Measurements from ENCODE around the gene ZFAND3. TPM values are rescaled to one million over a fixed set of nuclear protein-coding genes. Genes with fewer than 3 reads are reported as not detected.
"Not testable (repeated sequence)": the region's sequence is repeated elsewhere in the genome, so short reads cannot be mapped to it uniquely, and the experiment has no call there.

The ZFAND3 gene
- total and polyA plus RNA-seq, 4 donors, result 24.5 to 152 (median 81.6) TPM

DNA sequence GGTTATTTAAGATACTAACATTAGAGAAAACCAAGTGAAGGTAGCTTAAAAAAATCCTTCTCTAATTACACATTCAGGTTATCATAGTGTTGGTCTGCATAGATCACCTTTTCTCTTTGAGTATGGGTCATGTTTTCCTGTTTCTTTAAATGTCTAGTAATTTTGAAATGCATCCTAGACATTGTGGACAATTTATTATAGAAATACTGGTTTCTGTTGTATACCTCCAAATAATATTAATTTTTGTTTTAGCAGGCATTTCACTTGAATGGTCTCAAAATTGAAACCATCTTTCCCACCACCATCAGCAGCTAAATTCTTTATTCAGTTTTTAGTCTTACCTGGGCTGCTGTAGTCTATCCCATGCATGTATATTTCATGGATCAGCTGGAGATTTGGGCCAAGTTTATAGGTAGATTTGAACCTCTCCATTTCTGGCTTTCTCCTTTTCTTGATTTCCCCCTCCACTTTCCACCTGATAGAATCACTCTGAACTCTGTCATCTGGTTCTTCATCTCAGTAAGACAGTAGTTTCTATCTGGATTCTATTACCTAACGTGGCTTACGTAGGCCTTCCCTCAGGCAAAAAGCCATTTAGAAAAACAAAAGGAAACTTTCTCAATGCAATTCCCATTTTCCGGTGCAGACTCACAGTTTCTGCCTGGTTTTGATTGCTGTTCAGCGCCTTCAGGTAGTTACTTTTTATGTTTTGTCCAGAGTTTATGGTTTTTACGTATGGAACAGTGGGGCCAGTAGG, 52.3 kb downstream of the ZFAND3 start:
- no peaks in the 10 kb centered on the region for H3K4me1 ChIP-seq (ENCODE audit: control insufficient read depth, insufficient read depth, low read length)
- no peak for DNase-seq (ENCODE audit: low read depth in 4 of 6, low spot score in 6 of 6)

DNA sequence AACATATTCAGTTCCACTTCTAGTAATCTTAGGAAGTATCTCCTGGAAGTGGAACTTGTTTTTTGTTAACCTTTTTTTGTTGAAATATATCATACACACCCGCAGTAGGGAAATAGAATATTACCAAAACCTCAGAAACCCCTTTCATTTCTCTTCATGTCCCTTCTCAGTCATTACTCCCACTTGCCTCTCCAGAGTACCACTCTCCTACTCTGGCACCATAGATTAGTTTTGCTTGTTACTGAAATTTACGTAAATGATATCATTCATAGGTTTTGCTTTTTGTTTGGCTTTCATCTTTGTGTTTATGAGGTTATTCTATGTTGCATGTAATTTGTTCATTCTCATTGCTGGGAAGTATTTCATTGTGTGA, 52.8 kb downstream of the ZFAND3 start:
- no peak for DNase-seq (ENCODE audit: low read depth in 4 of 6, low spot score in 6 of 6)
- Histone ChIP-seq H3K4me1 (ENCODE audit: control insufficient read depth, insufficient read depth, low read length) (no peaks in the 10 kb centered on the region), H3K36me3 (ENCODE audit: control insufficient read depth, insufficient read depth, low read length) (no peaks in the 10 kb centered on the region), H3K4me3 (ENCODE audit: low read depth, low read length) (no peak overlapping the region), H3K9me3 (ENCODE audit: control insufficient read depth, insufficient read depth, low read length) (peaks cover 4% of the 10 kb centered on the region), H3K27me3 (ENCODE audit: control insufficient read depth, insufficient read depth, low read length) (no peaks in the 10 kb centered on the region), H3K27ac (ENCODE audit: low read depth, low read length) (no peak overlapping the region)
- no CpG with 5 or more reads among the region's 2 CpGs for WGBS (ENCODE audit: insufficient coverage)

More for the DNA sequence above, 52.3 kb downstream of the ZFAND3 start:
- Histone ChIP-seq H3K27ac (ENCODE audit: low read depth, low read length) (no peak overlapping the region), H3K4me3 (ENCODE audit: low read depth, low read length) (no peak overlapping the region), H3K36me3 (ENCODE audit: control insufficient read depth, insufficient read depth, low read length) (no peaks in the 10 kb centered on the region), H3K9me3 (ENCODE audit: control insufficient read depth, insufficient read depth, low read length) (peaks cover 4% of the 10 kb centered on the region), H3K27me3 (ENCODE audit: control insufficient read depth, insufficient read depth, low read length) (no peaks in the 10 kb centered on the region)
- WGBS (ENCODE audit: insufficient coverage), result no CpG with 5 or more reads among the region's 5 CpGs

DNA sequence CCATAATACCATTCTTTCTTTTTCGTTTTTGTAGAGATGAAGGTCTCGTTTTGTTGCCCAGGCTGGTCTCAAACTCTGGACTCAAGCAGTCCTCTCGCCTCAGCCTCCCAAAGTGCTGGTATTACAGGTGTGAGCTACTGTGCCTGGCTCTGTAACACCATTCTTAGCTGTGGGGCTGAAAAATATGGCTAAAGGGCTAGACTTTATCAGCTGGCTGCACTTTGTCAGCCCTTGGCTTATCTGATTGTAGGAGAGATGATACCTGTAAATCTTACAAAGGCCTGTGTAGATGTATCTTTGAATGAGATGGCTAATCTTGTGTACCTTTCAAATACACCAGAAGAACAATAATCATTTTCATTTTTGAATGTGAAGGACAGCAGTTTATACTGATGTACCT, 55.2 kb downstream of the ZFAND3 start:
- peaks cover 4% of the 10 kb centered on the region for H3K9me3 ChIP-seq (ENCODE audit: control insufficient read depth, insufficient read depth, low read length)
- no peaks in the 10 kb centered on the region for H3K36me3 ChIP-seq (ENCODE audit: control insufficient read depth, insufficient read depth, low read length)
- 90% methylated on average over 2 of the region's 3 CpGs for WGBS (ENCODE audit: insufficient coverage)
- H3K4me1 ChIP-seq (ENCODE audit: control insufficient read depth, insufficient read depth, low read length), result peaks cover 4% of the 10 kb centered on the region
- no peak overlapping the region for H3K4me3 ChIP-seq (ENCODE audit: low read depth, low read length)
- DNase-seq (ENCODE audit: low read depth in 4 of 6, low spot score in 6 of 6), result no peak
- no peaks in the 10 kb centered on the region for H3K27me3 ChIP-seq (ENCODE audit: control insufficient read depth, insufficient read depth, low read length)
- no peak overlapping the region for H3K27ac ChIP-seq (ENCODE audit: low read depth, low read length)

DNA sequence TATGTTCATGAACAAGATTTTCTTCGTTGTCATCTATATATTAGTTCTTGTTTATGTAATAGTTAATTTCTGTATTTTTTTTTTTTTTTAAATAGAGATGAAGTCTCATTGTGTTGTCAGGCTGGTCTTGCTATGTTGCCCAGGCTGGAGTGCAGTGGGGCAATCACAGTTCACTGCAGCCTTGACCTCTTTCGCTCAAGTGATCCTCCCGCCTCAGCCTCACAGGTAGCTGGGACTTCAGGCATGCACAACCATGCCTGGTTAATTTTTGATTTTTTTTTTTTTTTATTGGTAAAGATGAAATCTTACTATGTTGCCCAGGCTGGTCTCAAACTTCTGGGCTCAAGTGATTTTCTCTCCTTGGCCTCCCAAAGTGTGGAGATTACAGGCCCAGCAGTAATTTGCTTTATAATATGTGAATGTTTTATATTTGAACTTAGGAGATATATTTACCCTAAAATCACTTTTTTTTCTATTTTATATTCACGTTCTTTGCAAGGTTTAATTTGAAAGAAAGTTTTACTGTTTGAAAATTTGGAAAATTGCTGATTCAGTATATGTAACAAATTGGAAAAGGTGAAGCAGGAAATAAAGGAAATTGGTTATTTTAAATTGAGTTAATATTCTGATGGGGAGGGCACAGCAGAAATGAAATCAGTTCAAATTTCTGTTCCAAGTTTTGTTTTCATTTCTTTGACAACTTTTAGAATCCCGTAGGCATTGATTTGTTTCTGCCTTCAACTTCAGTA, 56.2 kb downstream of the ZFAND3 start:
- H3K4me3 ChIP-seq (ENCODE audit: low read depth, low read length), result no peak overlapping the region
- H3K36me3 ChIP-seq (ENCODE audit: control insufficient read depth, insufficient read depth, low read length), result no peaks in the 10 kb centered on the region
- 100% methylated on average over 3 of the region's 5 CpGs for WGBS (ENCODE audit: insufficient coverage)
- no peaks in the 10 kb centered on the region for H3K27me3 ChIP-seq (ENCODE audit: control insufficient read depth, insufficient read depth, low read length)
- peaks cover 4% of the 10 kb centered on the region for H3K4me1 ChIP-seq (ENCODE audit: control insufficient read depth, insufficient read depth, low read length)
- DNase-seq (ENCODE audit: low read depth in 4 of 6, low spot score in 6 of 6), result no peak
- peaks cover 4% of the 10 kb centered on the region for H3K9me3 ChIP-seq (ENCODE audit: control insufficient read depth, insufficient read depth, low read length)
- H3K27ac ChIP-seq (ENCODE audit: low read depth, low read length), result no peak overlapping the region

DNA sequence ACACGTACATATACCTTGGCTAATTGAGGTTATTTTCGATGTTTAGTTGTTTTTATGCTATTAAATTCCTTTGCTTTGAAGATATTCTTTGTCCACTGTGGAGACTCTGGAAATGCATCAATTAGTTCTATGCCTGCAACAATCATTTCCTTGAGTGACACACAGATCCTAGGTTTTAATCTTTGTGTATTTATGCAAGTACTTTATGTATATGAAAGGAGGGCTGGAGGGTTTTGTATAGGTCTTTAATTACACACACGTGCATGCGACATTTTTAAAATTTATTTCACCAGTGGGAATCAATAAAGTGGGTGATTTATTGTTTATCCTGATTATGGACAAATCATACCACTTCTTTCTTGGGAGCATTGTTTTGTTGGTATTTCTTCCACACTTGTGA, 57.3 kb downstream of the ZFAND3 start:
- no peak for DNase-seq (ENCODE audit: low read depth in 4 of 6, low spot score in 6 of 6)
- peaks cover 4% of the 10 kb centered on the region for H3K4me1 ChIP-seq (ENCODE audit: control insufficient read depth, insufficient read depth, low read length)

DNA sequence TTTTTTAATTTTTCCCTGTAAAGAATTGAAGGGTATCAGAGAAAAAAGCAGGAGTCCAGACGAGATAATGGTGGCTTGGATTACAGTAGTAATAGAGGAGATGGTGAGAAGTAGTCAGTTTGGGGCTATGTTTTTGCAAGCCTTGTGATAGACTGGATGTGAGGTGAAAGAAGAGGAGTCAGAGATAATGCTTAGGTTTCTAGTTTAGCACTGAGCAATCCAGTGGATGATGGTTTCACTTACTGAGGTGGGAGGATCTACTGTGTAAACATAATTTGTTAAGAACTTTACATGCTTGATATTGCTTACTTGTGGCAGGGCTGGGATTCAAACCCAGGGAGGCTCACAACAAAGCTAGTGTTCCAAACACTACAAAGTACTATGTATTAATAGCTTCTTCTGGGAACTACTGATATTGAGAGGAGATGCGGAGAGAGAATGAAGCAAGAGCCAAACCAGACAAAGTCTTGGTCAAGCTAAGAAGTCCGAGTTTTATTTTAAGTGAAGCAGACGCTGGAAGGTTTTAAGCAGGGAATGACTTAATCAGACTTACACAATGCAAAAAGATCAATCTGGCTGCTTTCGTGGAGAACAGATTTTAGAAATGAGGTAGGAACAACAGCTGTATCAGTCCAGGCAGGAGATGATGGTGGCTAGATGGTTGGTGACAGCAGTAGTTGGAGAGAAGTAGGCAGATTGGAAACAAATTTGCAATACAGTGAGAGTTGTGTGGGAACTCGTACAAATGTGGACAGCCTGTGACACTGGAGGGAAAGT, 58.0 kb downstream of the ZFAND3 start:
- no peaks in the 10 kb centered on the region for H3K27me3 ChIP-seq (ENCODE audit: control insufficient read depth, insufficient read depth, low read length)
- H3K4me1 ChIP-seq (ENCODE audit: control insufficient read depth, insufficient read depth, low read length), result peaks cover 4% of the 10 kb centered on the region
- H3K4me3 ChIP-seq (ENCODE audit: low read depth, low read length), result no peak overlapping the region
- no peaks in the 10 kb centered on the region for H3K36me3 ChIP-seq (ENCODE audit: control insufficient read depth, insufficient read depth, low read length)
- no peak overlapping the region for H3K27ac ChIP-seq (ENCODE audit: low read depth, low read length)
- 86% methylated on average over 3 of the region's 6 CpGs for WGBS (ENCODE audit: insufficient coverage)
- DNase-seq (ENCODE audit: low read depth in 4 of 6, low spot score in 6 of 6), result no peak
- H3K9me3 ChIP-seq (ENCODE audit: control insufficient read depth, insufficient read depth, low read length), result no peaks in the 10 kb centered on the region

More for the DNA sequence above, 57.3 kb downstream of the ZFAND3 start:
- no peaks in the 10 kb centered on the region for H3K27me3 ChIP-seq (ENCODE audit: control insufficient read depth, insufficient read depth, low read length)
- no CpG with 5 or more reads among the region's 4 CpGs for WGBS (ENCODE audit: insufficient coverage)
- peaks cover 3% of the 10 kb centered on the region for H3K9me3 ChIP-seq (ENCODE audit: control insufficient read depth, insufficient read depth, low read length)
- no peaks in the 10 kb centered on the region for H3K36me3 ChIP-seq (ENCODE audit: control insufficient read depth, insufficient read depth, low read length)
- H3K4me3 ChIP-seq (ENCODE audit: low read depth, low read length), result no peak overlapping the region
- H3K27ac ChIP-seq (ENCODE audit: low read depth, low read length), result no peak overlapping the region

DNA sequence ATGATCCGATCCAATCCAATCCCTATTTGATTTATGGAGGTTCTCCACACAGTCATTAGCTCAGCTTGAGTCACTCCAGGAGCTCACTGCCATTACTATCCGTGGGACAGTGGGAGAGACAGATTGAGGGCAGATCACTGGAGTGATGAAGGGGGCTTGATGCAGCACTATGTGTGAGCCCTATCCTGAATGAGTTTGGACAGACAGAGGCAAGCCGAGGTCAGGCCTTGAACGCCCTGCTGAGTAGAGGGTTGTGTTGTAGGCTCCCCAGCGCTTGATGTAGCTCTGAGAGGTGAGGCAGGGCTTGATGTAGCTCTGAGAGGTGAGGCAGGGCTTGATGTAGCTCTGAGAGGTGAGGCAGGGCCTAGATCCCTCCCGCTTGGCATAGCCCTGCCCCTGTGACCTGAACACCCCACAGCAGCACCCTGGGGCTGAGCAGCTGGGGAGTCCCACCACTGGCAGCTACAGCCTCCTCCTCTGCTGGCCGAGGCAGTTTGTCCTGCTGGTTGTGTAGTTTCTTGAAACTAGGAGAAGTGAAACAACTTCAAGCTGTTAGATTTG, 58.7 kb downstream of the ZFAND3 start:
- H3K27me3 ChIP-seq (ENCODE audit: control insufficient read depth, insufficient read depth, low read length), result no peaks in the 10 kb centered on the region
- no peaks in the 10 kb centered on the region for H3K9me3 ChIP-seq (ENCODE audit: control insufficient read depth, insufficient read depth, low read length)
- no peak overlapping the region for H3K27ac ChIP-seq (ENCODE audit: low read depth, low read length)
- no peak for DNase-seq (ENCODE audit: low read depth in 4 of 6, low spot score in 6 of 6)
- H3K4me1 ChIP-seq (ENCODE audit: control insufficient read depth, insufficient read depth, low read length), result peaks cover 4% of the 10 kb centered on the region
- H3K36me3 ChIP-seq (ENCODE audit: control insufficient read depth, insufficient read depth, low read length), result no peaks in the 10 kb centered on the region
- H3K4me3 ChIP-seq (ENCODE audit: low read depth, low read length), result no peak overlapping the region
- 83% methylated on average over 2 of the region's 7 CpGs for WGBS (ENCODE audit: insufficient coverage)

DNA sequence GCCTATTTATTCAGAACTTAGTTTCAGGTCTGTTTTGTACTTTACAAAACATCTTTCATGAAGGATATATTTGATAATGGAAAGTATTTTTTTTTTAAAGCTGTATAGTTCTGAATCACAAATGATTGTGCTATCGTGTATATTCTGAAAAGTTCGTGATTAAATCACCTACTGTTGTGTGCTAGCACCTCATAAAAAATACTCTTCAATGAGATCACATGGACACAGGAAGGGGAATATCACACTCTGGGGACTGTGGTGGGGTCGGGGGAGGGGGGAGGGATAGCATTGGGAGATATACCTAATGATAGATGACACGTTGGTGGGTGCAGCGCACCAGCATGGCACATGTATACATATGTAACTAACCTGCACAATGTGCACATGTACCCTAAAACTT, 61.1 kb downstream of the ZFAND3 start:
- WGBS (ENCODE audit: insufficient coverage), result no CpG with 5 or more reads among the region's 5 CpGs
- not testable (repeated sequence) for H3K9me3 ChIP-seq (ENCODE audit: control insufficient read depth, insufficient read depth, low read length); H3K27ac ChIP-seq (ENCODE audit: low read depth, low read length); H3K4me1 ChIP-seq (ENCODE audit: control insufficient read depth, insufficient read depth, low read length); H3K36me3 ChIP-seq (ENCODE audit: control insufficient read depth, insufficient read depth, low read length); H3K4me3 ChIP-seq (ENCODE audit: low read depth, low read length); DNase-seq (ENCODE audit: low read depth in 4 of 6, low spot score in 6 of 6); H3K27me3 ChIP-seq (ENCODE audit: control insufficient read depth, insufficient read depth, low read length)

DNA sequence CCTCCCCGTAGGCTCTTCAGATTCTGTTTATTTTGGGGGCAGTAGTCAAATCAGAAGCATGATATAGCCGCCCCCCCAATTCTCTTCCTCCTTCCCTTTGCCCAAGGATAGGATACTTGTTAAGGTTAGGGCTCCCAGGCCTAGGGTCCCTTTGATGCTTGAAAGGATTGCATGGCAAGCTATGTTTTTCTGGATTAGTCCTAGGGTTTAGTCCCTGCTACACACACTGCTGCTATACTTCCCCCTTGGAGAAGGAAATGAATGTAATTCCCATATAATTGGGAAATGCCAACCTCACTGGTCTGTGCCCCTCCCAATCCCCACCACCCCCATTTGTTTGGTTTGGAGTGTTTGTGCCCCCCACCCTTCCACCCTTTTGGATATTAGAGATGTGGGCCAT, 62.8 kb downstream of the ZFAND3 start:
- Histone ChIP-seq H3K27me3 (ENCODE audit: control insufficient read depth, insufficient read depth, low read length) (no peaks in the 10 kb centered on the region), H3K4me3 (ENCODE audit: low read depth, low read length) (no peak overlapping the region), H3K27ac (ENCODE audit: low read depth, low read length) (no peak overlapping the region), H3K36me3 (ENCODE audit: control insufficient read depth, insufficient read depth, low read length) (no peaks in the 10 kb centered on the region), H3K4me1 (ENCODE audit: control insufficient read depth, insufficient read depth, low read length) (peaks cover 4% of the 10 kb centered on the region), H3K9me3 (ENCODE audit: control insufficient read depth, insufficient read depth, low read length) (no peaks in the 10 kb centered on the region)
- DNase-seq (ENCODE audit: low read depth in 4 of 6, low spot score in 6 of 6), result no peak
- no CpG with 5 or more reads among the region's 2 CpGs for WGBS (ENCODE audit: insufficient coverage)

Measured in spinal cord (tissue), 10 donors.